Upper lobe of left lung (tissue), 6 donors: ENCODE measurements around the gene SPRY1. TPM values are rescaled to one million over a fixed set of nuclear protein-coding genes. Genes with fewer than 3 reads are reported as not detected.

Experiments
- ATAC-seq, 2 donors: fragments of 200-7000 bp; cut with Tn5 transposase; one replicate each; pipeline ENCODE4 v1.9.1; 2022; ENCODE audit warnings: mild to moderate bottlenecking in 2 of 2, moderate library complexity in 2 of 2; ENCODE audit not compliant: low FRiP score in 2 of 2
- DNase-seq, 2 donors: peaks; one replicate each; pipeline ENCODE4 v3.0.0-alpha.2; 2019 to 2020
- H3K27ac ChIP-seq, 4 donors: fragments of 200-600 bp; sonication (generic); one replicate each; pipeline ENCODE4 v1.5.1; 2016 to 2019
- H3K27me3 ChIP-seq, 4 donors: fragments of 200-600 bp; sonication (generic); one replicate each; pipeline ENCODE4 v1.5.1; 2017 to 2019
- H3K36me3 ChIP-seq, 4 donors: fragments of 200-600 bp; sonication (generic); one replicate each; pipeline ENCODE4 v1.5.1; 2016 to 2019
- H3K4me1 ChIP-seq, 4 donors: fragments of 200-600 bp; sonication (generic); one replicate each; pipeline ENCODE4 v1.5.1; 2018 to 2019
- H3K4me3 ChIP-seq, 4 donors: fragments of 200-600 bp; sonication (generic); one replicate each; pipeline ENCODE4 v1.5.1; 2017 to 2019; ENCODE audit warnings: mild to moderate bottlenecking in 2 of 4, moderate library complexity in 1 of 4
- H3K9me3 ChIP-seq, 4 donors: fragments of 200-600 bp; sonication (generic); one replicate each; pipeline ENCODE4 v1.5.1; 2018 to 2019
- EP300 ChIP-seq, 4 donors: sonication (generic); formaldehyde crosslinking; IDR thresholded peaks; one replicate each; pipeline ENCODE4 v1.5.1; 2017; ENCODE audit warnings: antibody characterized with exemption in 4 of 4, control low read depth in 2 of 4
- POLR2A ChIP-seq, 4 donors: fragments of 450-650 bp; IDR thresholded peaks; one replicate each; pipeline ENCODE4 v1.5.1; 2016 to 2017; ENCODE audit warnings: antibody characterized with exemption in 4 of 4, mild to moderate bottlenecking in 2 of 4
- POLR2AphosphoS5 ChIP-seq, 2 donors: sonication (generic); formaldehyde crosslinking; IDR thresholded peaks; one replicate each; pipeline ENCODE4 v1.5.1; 2017; ENCODE audit warnings: antibody characterized with exemption in 2 of 2
- WGBS, 2 donors: methylation state at CpG; one replicate each; pipeline ENCODE4 v1.1.5; 2017 to 2018; 5-methylcytosine and 5-hydroxymethylcytosine counted together
- total RNA-seq, 6 donors: library from RNA; depleted of rRNA in 4 of 6; stranded (reverse); fragments of >200 nt in 4 of 6; gene quantifications; one replicate each; pipeline versions ENCODE4 v1.1.0 to v1.2.1, GENCODE V29; 2016 to 2021
- TF ChIP-seq, protein P1 (sequence below), 6 experiments: fragments of 450-650 bp in 4 of 6; fragments of 200-600 bp in 2 of 6; sonication (generic) in 2 of 6; IDR thresholded peaks; one replicate each; pipeline ENCODE4 v1.5.1; 2016 to 2019; ENCODE audit warnings: antibody characterized with exemption in 6 of 6
- donor health status: DM: no; HTN: no; CAD: no; lungs with moderate emphysema.
- donor health status: DM: no; HTN: yes; CAD: no; lungs with severe emphysema.

The SPRY1 gene
- total RNA-seq, 6 donors from 2014 or later: 56.7 to 149 (median 97.4) TPM

DNA sequence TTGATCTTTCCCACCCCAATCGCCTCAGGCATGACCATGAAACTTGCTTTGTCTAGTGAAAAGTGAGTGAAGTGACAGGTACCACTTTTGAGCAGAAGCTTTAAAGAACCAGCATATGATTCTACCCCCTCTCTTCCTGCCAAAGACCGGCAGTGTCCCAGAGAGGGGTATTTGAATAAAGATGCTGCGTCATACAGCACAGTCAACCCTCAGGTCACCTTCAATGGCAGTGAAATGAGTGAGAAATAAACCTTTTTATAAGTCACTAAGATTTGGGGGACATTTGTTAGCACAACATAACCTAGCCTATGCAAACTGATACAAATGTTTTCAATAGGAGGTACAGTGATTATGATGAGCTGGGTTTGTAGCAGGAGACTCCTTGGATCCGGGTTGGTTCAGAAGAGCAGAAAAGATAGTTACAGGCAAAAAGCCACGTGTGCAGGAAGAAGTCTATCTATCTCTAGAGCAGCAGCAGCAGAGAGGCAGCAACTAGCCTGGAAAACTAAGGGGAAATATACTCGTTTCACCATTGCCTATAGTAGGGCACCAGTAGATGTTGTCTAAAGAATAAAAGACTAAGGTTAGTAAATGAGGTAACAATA, 30.3 kb upstream of the SPRY1 start:
- WGBS, 2 donors: 78 to 88% methylated on average over 6 of the region's 6 CpGs
- Histone ChIP-seq H3K27ac (no peak overlapping the region), H3K4me3 (no peak overlapping the region), H3K36me3 (no peaks in the 10 kb centered on the region), H3K4me1 (peaks cover 0 to 2% (median 0%) of the 10 kb centered on the region in 4 donors), H3K9me3 (no peaks in the 10 kb centered on the region), H3K27me3 (no peaks in the 10 kb centered on the region)
- DNase-seq (no peak), ATAC-seq (no peak)
- no peak for TF ChIP-seq POLR2A (IDR thresholded peaks at IDR 0.05)
- TF ChIP-seq EP300 (IDR thresholded peaks at IDR 0.05): no peak
- TF ChIP-seq POLR2AphosphoS5 (IDR thresholded peaks at IDR 0.05): no peak
- TF ChIP-seq, protein P1, sequence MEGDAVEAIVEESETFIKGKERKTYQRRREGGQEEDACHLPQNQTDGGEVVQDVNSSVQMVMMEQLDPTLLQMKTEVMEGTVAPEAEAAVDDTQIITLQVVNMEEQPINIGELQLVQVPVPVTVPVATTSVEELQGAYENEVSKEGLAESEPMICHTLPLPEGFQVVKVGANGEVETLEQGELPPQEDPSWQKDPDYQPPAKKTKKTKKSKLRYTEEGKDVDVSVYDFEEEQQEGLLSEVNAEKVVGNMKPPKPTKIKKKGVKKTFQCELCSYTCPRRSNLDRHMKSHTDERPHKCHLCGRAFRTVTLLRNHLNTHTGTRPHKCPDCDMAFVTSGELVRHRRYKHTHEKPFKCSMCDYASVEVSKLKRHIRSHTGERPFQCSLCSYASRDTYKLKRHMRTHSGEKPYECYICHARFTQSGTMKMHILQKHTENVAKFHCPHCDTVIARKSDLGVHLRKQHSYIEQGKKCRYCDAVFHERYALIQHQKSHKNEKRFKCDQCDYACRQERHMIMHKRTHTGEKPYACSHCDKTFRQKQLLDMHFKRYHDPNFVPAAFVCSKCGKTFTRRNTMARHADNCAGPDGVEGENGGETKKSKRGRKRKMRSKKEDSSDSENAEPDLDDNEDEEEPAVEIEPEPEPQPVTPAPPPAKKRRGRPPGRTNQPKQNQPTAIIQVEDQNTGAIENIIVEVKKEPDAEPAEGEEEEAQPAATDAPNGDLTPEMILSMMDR (IDR thresholded peaks at IDR 0.05): no peak

DNA sequence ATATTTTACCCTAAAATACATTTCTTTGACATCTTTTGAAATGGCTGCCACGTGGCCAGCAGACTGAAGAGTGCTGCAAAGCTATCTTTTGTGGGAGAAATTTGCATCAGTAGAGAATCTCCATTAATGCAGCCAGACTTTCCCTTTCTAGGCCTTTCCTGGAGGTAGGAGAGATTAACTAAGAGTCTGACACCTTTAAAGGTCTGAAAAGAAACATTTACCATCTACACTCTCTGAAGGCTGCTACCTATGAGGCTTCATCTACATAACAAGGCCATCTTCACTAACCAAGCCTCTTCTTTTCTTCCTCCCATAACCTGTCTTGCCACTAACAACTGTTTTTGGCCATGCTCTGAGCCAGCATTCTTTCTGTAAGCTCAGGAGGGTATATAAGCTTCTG, 17.8 kb upstream of the SPRY1 start:
- Histone ChIP-seq H3K4me3 (no peak overlapping the region), H3K9me3 (peaks cover 0 to 3% (median 0%) of the 10 kb centered on the region in 4 donors), H3K27me3 (no peaks in the 10 kb centered on the region), H3K27ac (no peak overlapping the region), H3K36me3 (no peaks in the 10 kb centered on the region), H3K4me1 (no peaks in the 10 kb centered on the region)
- 79 to 94% methylated on average over 1 of the region's 1 CpG for WGBS, 2 donors
- DNase-seq (no peak), ATAC-seq (no peak)
- TF ChIP-seq POLR2A (IDR thresholded peaks at IDR 0.05) (no peak), EP300 (IDR thresholded peaks at IDR 0.05) (no peak), POLR2AphosphoS5 (IDR thresholded peaks at IDR 0.05) (no peak)
- TF ChIP-seq, protein P1 (IDR thresholded peaks at IDR 0.05): no peak

DNA sequence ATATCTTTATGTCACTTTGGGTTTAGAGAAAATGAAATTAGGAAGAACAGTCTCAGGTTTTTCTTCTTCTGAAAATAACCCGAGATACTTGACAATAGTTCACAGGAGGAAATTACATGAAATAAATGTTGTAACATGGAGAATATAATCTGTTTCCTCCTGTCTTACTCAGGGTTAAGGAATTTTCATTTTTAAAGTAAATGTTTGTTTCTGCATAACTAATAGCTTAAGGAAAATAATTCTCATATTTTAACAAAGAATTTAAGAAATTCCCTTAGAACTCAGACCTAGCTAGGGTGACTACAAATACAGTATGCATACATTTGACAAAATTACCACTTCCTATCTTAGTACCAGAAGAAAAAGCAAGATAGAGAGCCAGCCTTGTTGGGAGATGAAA, 17.2 kb upstream of the SPRY1 start:
- no peaks in the 10 kb centered on the region for H3K9me3 ChIP-seq
- DNase-seq: no peak
- H3K27ac ChIP-seq: no peak overlapping the region
- 42 to 63% methylated on average over 1 of the region's 1 CpG for WGBS, 2 donors
- H3K4me1 ChIP-seq: no peaks in the 10 kb centered on the region
- no peaks in the 10 kb centered on the region for H3K27me3 ChIP-seq
- ATAC-seq: no peak
- no peak for TF ChIP-seq POLR2A (IDR thresholded peaks at IDR 0.05)
- H3K4me3 ChIP-seq: no peak overlapping the region
- no peaks in the 10 kb centered on the region for H3K36me3 ChIP-seq

DNA sequence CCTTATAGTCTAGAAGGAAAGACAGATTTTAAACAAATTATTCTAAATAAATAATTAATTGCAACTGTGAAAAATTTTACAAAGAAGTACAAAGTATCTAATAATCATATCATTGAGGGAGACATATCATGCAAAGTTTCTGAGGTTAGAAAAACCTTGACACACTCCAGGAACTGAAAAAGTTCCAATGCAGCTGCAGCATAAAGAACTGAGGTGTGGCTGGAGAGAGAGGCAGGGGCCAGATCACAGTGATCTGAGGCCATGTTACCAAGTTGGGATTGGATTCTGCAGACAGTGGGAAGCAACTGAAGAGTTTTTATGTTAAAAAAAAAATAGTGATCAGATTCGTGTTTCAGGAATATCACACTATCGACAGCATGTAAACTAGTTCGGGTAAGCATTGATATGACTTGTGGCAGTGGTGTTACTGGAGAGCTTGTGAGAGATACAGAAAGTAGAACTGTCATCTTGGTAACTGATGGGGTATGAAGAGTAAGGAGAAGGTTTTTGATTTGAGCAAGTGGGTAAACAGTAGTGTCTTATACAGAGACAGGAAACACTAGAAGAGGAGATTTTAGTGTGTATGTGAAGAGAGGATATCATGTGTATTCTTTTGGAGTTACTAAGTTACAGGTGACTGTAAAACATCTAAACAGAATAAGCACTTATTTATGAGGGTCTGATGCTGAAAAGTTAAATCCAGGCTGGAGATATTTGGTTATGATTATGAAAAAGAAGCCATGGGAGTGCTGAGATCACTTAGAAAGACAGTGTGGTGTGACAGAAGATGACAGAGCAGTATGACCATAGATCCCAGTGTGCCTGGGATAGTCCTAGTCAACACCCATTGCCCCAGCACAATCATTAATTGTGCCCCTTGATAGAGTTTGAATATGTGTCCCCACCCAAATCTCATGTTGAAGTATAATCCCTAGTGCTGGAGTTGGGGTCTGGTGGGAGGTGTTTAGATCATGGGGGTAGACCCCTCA, 15.6 kb upstream of the SPRY1 start:
- ATAC-seq: no peak
- no peak for DNase-seq
- Histone ChIP-seq H3K36me3 (no peaks in the 10 kb centered on the region), H3K4me1 (no peaks in the 10 kb centered on the region), H3K9me3 (no peaks in the 10 kb centered on the region), H3K27ac (no peak overlapping the region), H3K27me3 (no peaks in the 10 kb centered on the region), H3K4me3 (no peak overlapping the region)
- TF ChIP-seq, protein P1 (IDR thresholded peaks at IDR 0.05): no peak
- WGBS, 2 donors: 90 to 93% methylated on average over 3 of the region's 3 CpGs

DNA sequence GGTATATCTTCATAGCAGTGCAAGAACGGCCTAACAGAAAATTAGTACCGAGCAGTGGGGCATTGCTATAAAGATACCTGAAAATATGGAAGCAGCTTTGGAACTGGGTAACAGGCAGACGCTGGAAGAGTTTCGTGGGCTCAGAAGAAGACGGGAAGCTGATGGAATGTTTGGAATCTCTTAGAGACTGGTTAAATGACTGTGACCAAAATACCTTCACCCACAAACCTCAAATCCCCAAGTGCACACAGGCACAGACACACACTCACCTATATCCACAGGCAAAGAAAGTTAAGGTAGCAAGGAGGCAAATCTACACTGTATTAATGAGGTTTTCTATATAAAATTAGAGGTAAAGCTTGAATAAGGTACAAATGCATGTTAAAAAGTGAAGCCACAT, 14.6 kb upstream of the SPRY1 start:
- ATAC-seq: no peak
- Histone ChIP-seq H3K9me3 (no peaks in the 10 kb centered on the region), H3K27me3 (no peaks in the 10 kb centered on the region), H3K27ac (no peak overlapping the region), H3K4me1 (no peaks in the 10 kb centered on the region), H3K4me3 (no peak overlapping the region), H3K36me3 (no peaks in the 10 kb centered on the region)
- TF ChIP-seq, protein P1 (IDR thresholded peaks at IDR 0.05): no peak
- DNase-seq: no peak
- WGBS, 2 donors: 79 to 83% methylated on average over 5 of the region's 5 CpGs
